Left hindlimb (tissue), 1 donor: ENCODE results near the gene INSRR.

Experiments
- DNase-seq: peaks from one replicate; pipeline ENCODE4 v3.0.0-alpha.2; 2018

The INSRR gene

GRCh38 chr1:156873659-156874058 lies 14.7 kb upstream of the INSRR start:
- DNase-seq, result no peak

GRCh38 chr1:156869455-156869854 lies 10.5 kb upstream of the INSRR start:
- no peak for DNase-seq

- DNase-seq, result no peak
These were observed 9.4 kb upstream of the INSRR start for GRCh38 chr1:156868341-156868740.

GRCh38 chr1:156866249-156866909 lies 7.5 kb upstream of the INSRR start:
- no peak for DNase-seq

GRCh38 chr1:156865865-156866248 lies 6.9 kb upstream of the INSRR start:
- no peak for DNase-seq

GRCh38 chr1:156865258-156865657 lies 6.3 kb upstream of the INSRR start:
- DNase-seq, result no peak

- DNase-seq, result no peak
These were observed 5.9 kb upstream of the INSRR start for GRCh38 chr1:156864796-156865195.

GRCh38 chr1:156863631-156864030 lies 4.7 kb upstream of the INSRR start:
- DNase-seq, result no peak

- DNase-seq, result no peak
These were observed 4.2 kb upstream of the INSRR start for GRCh38 chr1:156862997-156863599.

- DNase-seq, result no peak
These were observed 3.7 kb upstream of the INSRR start for GRCh38 chr1:156862584-156862983.

GRCh38 chr1:156860628-156861423 lies 1.9 kb upstream of the INSRR start, which contains the start of gene NTRK1:
NTRK1 (plus strand) TSS chr1:156860865; CDS start chr1:156860935, 70 bp downstream.
- peak; percentile 79 for DNase-seq

- peak; percentile 67 for DNase-seq
These were observed 1.3 kb upstream of the INSRR start for GRCh38 chr1:156860113-156860627.

GRCh38 chr1:156859523-156860112 lies 701 bp upstream of the INSRR start:
- DNase-seq, result no peak

GRCh38 chr1:156858555-156858956 lies 361 bp downstream of the INSRR start:
- no peak for DNase-seq

GRCh38 chr1:156857532-156857931 lies 1.4 kb downstream of the INSRR start:
- DNase-seq, result no peak

- no peak for DNase-seq
These were observed 2.6 kb downstream of the INSRR start for GRCh38 chr1:156856282-156856785.

- DNase-seq, result no peak
These were observed 4.3 kb downstream of the INSRR start for GRCh38 chr1:156854634-156855033.

- DNase-seq, result no peak
These were observed 5.2 kb downstream of the INSRR start for GRCh38 chr1:156853761-156854160.

GRCh38 chr1:156852418-156852874 lies 6.5 kb downstream of the INSRR start:
- DNase-seq, result peak; percentile 59

GRCh38 chr1:156851779-156852417 lies 7.0 kb downstream of the INSRR start:
- DNase-seq, result no peak

- no peak for DNase-seq
These were observed 9.8 kb downstream of the INSRR start for GRCh38 chr1:156849151-156849496.

GRCh38 chr1:156848461-156849150 lies 10.3 kb downstream of the INSRR start:
- no peak for DNase-seq
